ENCODE data around the gene EFL1. TPM values are rescaled to one million over a fixed set of nuclear protein-coding genes. Genes with fewer than 3 reads are reported as not detected.
"Not testable (repeated sequence)": the region's sequence is repeated elsewhere in the genome, so short reads cannot be mapped to it uniquely, and the experiment has no call there.

EFL1 gene
- total RNA-seq, 2 donors from 2014 or later = 11.2 to 33.0 TPM

DNA sequence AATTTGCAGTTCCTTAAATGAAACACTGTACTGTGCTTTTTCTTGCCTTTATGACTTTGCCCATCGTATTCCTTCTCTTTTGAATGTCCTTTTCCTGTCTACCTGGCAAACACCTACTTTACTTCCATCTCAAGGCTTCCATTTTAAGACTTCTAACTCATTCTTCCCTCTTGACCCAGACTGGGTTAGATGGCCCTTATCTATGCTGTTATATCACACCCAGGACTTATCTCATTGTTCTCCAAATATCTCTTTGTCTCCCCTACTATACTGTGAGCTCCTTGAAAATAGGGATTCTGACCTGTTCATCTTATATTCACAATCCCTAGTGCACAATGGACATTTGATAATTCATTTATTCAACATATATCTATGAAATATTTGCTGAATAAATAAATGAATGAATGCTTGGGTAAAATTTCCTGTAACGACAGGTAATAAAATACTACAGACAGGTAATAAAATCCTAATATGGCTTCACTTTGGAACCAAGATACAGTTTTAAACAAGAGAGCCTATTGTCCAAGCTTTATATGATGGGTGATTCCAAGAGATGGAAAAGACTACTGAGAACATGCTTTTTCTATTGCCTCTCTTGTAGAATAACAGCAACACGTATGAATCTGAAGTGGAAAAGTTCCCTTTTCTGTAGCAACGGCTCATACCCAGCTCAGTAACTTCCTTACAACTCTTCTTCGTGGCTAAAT is 22.7 kb downstream of the EFL1 start:
- no peak overlapping the region for H3K4me3 ChIP-seq
- no peaks in the 10 kb centered on the region for H3K27me3 ChIP-seq
- 85 to 87% methylated on average over 5 of the region's 5 CpGs for WGBS, 2 donors
- peaks cover 0 to 5% of the 10 kb centered on the region in 2 donors for H3K36me3 ChIP-seq (replicated peaks in 1 of 2; ENCODE audit: insufficient read depth in 1 of 2, low read depth in 2 of 2)
- intact Hi-C loops (cut with DNase I) = no loop called here
- no peak for ATAC-seq
- H3K9me3 ChIP-seq = no peaks in the 10 kb centered on the region
- no peak for TF ChIP-seq CTCF (IDR thresholded peaks at IDR 0.05)
- TF ChIP-seq POLR2A (IDR thresholded peaks at IDR 0.05) = no peak
- H3K4me1 ChIP-seq = no peaks in the 10 kb centered on the region
- DNase-seq = no peak
- H3K27ac ChIP-seq = no peak overlapping the region

- H3K9me3 ChIP-seq; ATAC-seq; H3K4me3 ChIP-seq; H3K27me3 ChIP-seq; DNase-seq; H3K4me1 ChIP-seq; H3K27ac ChIP-seq; H3K36me3 ChIP-seq (replicated peaks in 1 of 2; ENCODE audit: insufficient read depth in 1 of 2, low read depth in 2 of 2); intact Hi-C loops (cut with DNase I): not testable (repeated sequence)
- WGBS, 2 donors = 65 to 76% methylated on average over 3 of the region's 3 CpGs
These were observed 24.5 kb downstream of the EFL1 start for GRCh38 chr15:82237944-82238534.

DNA sequence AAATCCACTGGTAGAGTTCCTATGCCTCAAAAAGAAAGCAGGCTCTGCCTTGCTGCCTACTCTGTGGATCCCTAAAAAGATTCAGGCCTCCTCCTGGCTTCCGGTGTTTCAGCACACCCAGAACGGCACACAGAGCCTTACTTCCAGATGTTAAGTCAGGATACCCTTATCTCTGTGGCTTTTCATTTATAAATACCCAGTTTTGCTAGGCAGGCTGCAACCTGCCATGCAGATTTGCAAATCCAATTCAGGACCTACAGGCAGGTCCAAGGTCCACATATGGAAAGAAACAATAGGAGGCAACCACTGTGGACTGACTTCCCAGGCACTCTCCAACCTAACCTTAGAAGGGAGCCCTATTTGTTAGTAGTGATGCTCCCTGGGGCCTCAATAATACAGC is 30.7 kb downstream of the EFL1 start:
- TF ChIP-seq POLR2A (IDR thresholded peaks at IDR 0.05) (no peak), CTCF (IDR thresholded peaks at IDR 0.05) (no peak)
- no peak for DNase-seq
- intact Hi-C loops (cut with DNase I) = no loop called here
- Histone ChIP-seq H3K4me3 (no peak overlapping the region), H3K4me1 (no peaks in the 10 kb centered on the region), H3K27me3 (no peaks in the 10 kb centered on the region), H3K9me3 (no peaks in the 10 kb centered on the region), H3K27ac (no peak overlapping the region), H3K36me3 (replicated peaks in 1 of 2; ENCODE audit: insufficient read depth in 1 of 2, low read depth in 2 of 2) (peaks cover 0 to 4% of the 10 kb centered on the region in 2 donors)
- 72 to 89% methylated on average over 2 of the region's 2 CpGs for WGBS, 2 donors
- no peak for ATAC-seq

DNA sequence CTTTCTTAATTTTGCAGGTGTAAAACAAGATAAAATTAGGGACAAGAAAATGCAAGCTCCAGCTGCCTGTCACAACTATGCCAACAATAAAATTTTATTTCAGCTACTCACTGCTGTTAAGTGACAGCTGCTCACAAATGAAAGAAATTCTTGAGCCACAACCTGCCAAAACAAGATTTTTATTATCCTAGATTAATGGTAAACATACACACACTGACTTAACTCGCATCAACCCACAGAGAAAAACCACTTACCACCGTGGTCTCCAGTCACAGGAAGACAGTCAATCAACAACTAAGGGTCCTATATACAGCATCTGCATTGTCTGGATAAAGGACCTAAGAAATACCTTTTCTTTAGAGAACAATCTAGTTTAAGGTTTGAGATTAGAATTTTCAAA is 31.3 kb downstream of the EFL1 start:
- Histone ChIP-seq H3K9me3 (no peaks in the 10 kb centered on the region), H3K4me1 (no peaks in the 10 kb centered on the region), H3K27ac (no peak overlapping the region), H3K27me3 (no peaks in the 10 kb centered on the region), H3K36me3 (replicated peaks in 1 of 2; ENCODE audit: insufficient read depth in 1 of 2, low read depth in 2 of 2) (peaks cover 0 to 4% of the 10 kb centered on the region in 2 donors), H3K4me3 (no peak overlapping the region)
- TF ChIP-seq CTCF (IDR thresholded peaks at IDR 0.05) (no peak), POLR2A (IDR thresholded peaks at IDR 0.05) (no peak)
- intact Hi-C loops (cut with DNase I) = no loop called here
- DNase-seq = no peak
- WGBS, 2 donors = 65 to 72% methylated on average over 2 of the region's 2 CpGs
- ATAC-seq = no peak

DNA sequence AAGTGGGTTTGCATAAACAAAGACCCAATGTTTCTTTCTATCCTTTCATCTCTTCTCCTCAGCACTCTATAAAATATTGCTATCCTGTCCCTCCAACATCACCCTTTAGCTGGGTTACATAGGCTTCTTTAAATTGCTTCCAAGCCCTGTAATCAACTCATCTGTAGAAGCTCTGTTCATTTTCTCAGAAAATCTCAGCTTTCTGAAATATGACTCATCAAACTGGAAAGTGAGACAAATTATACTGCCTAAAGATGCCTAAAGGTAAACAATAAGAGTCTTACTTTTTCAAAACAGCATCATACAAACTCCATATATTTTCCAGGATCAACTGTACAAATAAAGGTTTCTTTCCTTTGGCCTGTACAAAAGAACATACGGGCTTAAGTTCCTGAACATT is 33.8 kb downstream of the EFL1 start:
- Histone ChIP-seq H3K27ac (no peak overlapping the region), H3K36me3 (replicated peaks in 1 of 2; ENCODE audit: insufficient read depth in 1 of 2, low read depth in 2 of 2) (peaks cover 0 to 4% of the 10 kb centered on the region in 2 donors), H3K4me3 (no peak overlapping the region), H3K27me3 (no peaks in the 10 kb centered on the region), H3K4me1 (no peaks in the 10 kb centered on the region), H3K9me3 (no peaks in the 10 kb centered on the region)
- WGBS, 2 donors = 65 to 94% methylated on average over 1 of the region's 1 CpG
- intact Hi-C loops (cut with DNase I) = no loop called here
- DNase-seq (no peak), ATAC-seq (no peak)
- no peak for TF ChIP-seq POLR2A (IDR thresholded peaks at IDR 0.05)
- no peak for TF ChIP-seq CTCF (IDR thresholded peaks at IDR 0.05)

Measured in body of pancreas (tissue), 4 donors.